HG02943 (cell line): ENCODE measurements around the gene BAIAP3.

ENCODE experiments used
- ATAC-seq: cut with Tn5 transposase; IDR thresholded peaks from one replicate; pipeline ENCODE4 v1.9.1; 2021; ENCODE audit warnings: mild to moderate bottlenecking, low read depth, moderate library complexity; ENCODE audit not compliant: unreplicated experiment

The BAIAP3 gene

DNA sequence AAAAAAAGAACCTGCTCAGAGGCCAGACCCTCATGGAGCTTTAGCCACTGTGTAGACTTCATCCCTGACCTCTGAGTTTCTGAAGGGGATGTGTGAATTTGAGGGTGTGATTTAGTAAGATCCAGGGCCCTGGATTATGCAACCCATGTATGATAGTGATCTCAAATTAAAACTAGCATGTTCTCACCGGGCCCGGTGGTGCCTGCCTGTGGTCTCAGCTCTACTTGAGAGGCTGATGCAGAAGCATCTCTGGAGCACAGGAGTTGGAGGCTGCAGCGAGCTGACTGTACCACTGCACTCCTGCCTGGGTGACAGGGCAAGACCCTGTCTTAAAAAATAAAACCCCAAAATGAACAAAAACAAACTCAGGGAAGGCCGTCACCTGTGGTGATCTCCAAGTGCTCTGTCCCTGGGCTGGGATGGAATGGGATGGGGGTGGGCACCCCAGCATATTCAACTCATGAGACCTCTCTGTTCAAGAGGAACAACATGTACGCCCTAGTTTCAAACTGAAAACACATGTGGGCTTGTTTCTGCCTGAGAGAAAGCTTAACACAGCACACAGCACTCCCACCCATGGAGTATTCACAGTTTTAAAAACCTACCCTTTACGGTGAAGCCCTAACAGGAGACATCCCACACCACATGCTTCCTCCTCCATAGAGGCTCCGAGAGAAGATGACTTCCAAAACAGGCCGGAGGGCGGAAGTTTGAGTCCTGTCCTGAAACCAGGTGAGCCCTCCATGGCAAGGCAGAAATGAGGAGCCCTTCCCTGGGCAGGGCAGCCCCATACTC is 48.4 kb downstream of the BAIAP3 start:
- ATAC-seq: no peak

DNA sequence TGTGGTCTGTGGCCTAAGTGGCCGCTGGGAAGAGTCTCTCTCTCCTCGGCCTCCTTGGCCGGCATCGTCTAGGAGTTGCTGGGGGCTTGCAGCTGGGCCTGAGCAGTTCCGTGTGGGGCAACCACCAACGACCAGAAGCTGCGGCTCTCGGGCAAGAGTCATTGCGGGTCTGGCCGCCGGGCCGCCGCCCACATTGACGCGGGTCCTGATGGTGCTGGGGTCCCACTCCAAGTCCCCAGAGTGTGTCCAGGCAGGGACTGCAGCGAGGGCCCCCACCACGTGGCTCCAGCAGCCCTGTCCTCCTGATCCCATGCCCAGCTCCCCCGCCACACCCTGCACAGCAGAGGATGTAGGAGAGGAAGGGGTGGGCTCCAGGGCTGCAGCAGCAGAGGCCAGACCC is 50.1 kb downstream of the BAIAP3 start:
- no peak for ATAC-seq

DNA sequence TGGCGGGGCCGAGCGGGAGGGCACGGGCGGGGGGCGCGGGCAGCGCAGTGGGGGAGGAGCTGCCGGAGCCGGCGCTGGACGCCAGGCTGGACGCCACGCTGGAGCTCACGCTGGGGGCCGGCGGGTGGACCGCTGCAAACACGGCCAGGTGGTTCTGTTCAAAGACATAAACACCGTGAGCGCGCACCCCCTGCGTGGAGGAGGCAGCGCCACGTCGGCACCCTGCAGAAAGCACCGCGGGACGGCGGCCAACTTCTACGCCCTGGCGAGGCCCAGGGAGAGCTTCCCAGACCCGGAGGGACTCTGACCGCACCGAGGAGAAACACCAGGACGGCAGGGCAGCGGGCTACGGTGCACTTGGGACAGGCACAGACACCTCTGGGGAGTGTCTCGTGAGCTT is 51.8 kb downstream of the BAIAP3 start:
- ATAC-seq: no peak

DNA sequence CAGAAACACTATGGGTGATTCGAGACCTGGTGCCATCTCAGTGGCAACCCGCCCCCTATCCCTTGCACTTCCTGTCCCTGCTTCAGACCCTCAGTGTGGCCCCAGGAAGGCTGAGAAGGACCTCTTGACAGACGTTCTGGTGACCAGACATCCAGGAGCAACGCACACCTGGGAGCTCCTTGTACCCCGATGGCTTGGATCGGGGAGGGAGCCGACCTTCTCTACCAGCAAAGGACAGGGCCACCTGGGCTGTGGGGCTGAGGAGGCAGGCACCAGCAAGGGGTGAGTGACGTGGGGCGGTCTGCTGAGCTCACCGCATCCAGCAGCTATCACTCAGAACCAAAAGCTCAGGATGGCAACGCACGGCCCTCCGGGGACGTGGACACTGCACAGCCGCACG is 53.9 kb downstream of the BAIAP3 start:
- ATAC-seq: no peak

DNA sequence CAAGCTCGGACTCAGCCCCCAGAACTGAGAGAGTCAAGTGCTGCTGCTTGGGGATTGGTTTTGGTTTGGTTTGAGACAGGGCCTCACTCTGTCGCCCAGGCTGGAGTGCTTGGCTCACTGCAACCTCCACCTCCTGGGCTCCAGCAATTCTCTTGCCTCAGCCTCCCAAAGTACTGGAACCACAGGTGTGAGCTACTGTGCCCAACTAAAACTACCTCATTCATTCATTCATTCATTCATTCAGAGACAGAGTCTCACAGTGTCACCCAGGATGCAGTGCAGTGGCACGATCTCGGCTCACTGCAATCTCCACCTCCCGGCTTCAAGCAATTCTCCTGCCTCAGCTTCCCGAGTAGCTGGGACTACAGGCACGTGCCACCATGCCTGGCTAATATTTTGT is 56.3 kb downstream of the BAIAP3 start:
- no peak for ATAC-seq

DNA sequence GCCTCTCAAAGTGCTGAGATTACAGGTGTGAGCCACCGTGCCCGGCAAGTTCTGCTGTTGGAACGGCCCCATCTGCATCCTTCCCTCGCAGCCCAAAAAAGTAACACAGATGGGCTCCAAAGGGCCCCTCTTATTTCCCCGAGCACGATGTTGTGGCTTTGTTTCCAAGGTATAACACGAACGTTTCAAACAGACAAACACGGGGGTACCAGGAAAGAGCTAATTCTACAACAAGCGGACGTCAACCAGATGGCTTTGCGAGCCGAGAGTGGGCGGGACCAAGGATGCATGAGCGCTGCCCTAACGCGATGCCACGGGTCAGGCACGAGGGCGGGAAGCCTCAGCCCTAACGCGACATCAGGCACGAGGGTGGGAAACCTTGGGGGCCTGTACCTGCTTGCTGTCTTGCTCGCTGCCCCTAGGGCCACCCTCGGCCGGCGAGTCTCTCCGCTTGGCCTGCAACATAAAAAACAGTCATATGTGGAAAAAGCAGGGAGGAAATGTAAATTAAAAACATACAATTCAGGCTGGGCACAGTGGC is 56.9 kb downstream of the BAIAP3 start:
- no peak for ATAC-seq

DNA sequence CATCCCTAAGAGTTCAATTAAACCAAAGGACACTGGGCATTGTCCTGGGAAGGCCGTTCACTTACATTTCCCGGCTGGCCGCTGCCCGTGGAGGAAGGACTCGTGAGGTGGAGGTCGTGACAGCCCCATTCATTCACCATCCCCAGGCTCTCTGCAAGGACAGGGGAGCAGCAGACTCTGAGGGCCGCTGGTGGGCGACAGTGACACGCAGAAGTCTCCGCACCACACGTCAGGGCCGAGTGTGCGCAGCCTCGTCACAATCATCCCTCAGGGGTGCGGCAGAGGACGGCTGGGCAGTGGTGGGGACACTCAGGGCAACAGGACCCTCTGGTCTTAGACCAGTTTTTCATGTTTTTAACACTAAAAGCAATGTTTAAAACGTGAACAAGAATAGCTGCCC is 59.4 kb downstream of the BAIAP3 start:
- no peak for ATAC-seq

DNA sequence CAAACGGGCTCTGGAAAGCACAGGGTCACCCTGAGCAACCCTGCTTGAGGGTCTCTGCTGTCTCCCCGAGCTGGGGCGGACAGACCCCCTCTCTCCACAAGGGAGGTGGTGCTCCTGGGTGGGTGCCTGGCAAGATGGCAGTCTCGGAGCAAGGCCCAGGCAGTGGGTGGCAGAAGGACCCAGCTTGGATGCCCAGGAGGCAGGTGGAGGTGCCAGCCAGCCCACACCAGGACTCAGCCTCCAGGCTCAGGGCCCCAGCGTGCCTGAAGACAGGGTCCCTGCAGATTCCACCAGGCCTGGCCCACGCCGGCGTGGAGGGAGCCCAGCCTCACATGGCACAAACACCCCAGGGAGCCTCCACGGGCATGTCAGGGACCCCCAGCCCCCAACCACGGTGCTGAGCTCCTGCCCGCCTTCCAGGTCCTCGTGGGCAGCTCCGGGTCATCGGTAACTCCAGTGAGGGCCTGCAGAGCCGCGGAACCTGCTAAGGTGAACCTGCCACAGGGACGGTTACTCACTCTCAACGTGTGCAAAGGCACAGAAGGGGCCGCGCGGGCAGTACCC is 60.2 kb downstream of the BAIAP3 start:
- no peak for ATAC-seq

DNA sequence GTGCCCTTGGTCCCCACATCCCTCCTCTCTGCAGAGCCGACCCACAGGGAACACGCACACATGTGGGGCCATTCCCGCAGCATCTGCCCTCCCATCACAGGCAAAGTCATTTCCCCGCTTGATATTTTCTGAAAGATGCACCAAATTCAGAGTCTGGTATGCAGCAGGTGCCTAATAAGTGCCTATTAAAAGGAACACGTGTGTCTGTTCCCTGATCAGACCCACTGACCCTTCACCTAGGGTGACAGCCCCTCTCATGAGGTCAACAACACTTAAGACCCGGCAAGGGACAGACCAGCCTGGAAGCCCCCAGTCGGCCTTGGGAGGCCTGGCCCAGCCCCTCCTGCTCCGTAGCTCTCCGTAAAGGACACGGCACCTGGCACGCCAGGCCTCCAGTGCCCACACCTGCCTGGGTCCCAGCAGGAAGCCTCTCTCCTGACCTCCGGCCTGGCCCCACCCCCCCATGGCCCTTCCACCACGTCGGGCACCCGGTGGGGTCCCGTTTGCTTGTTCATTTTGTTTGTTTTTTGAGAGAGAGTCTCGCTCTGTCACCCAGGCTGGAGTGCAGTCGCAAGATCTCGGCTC is 61.0 kb downstream of the BAIAP3 start:
- ATAC-seq: no peak

DNA sequence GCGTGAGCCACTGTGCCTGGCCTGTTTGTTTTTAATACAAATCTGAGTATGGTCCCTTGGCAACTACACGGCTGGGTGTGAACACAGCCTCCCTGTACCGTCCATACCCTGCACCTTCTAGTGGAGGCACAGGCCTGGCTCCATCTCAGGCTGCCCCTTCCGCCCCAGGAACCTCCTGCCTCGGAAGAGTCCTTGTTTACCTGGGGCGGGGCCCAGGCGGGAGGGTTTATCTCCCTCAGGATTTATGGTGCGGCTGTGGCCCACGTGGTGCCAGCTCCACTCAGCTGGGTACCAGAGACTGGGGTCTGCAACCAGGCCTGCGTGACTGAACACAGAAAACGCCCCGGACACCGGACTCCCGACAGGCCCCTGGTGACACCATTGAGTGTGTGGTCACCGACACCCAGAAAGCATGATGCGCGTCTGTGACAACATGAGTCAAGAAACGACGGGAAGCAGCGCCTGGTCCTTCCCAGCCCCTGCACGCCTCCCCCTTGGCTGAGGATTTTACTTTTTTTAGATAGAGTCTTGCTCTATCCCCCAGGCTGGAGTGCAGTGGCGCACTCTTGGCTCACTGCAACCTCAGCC is 62.1 kb downstream of the BAIAP3 start:
- no peak for ATAC-seq

DNA sequence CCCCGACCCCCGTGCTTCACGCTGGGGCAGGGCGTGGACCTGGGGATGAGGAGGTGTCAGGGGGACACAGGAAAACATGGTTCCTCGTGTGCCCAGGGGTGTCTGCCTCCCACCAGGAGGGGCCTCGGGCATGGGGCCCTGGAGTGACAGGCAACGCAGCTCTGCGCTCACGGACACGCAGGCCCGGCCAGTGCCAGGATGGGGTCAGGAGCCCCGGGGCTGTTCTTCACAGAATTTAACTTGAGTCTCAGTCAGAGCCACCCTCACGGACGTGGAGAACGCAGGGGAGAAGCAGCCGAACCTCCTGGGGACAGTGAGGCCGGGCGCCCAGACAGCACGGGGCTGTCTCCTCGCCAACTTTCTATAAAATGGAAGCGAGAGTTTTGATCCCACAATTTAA is 64.3 kb downstream of the BAIAP3 start:
- ATAC-seq: no peak

DNA sequence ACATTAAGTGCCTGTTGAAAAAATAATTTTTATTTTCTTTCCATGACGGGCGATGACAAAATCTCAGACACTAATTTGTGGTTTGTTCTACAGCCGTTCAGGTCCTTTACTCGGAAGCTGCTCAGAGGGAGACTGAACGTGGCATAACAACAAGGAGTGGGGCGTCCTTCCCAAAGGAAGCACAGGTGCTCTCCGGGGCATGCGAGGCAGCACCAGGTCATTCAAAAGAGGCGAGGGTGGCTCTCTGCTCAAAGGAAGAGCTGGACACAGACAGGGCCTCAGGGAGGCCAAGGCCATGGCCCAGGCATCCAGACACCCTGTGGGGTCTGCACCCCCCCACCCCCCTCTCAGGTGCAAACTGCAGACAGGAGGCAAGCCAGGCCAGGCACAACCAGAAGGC is 64.9 kb downstream of the BAIAP3 start:
- no peak for ATAC-seq
